Mesothelial cell of epicardium (in vitro differentiated cells): ENCODE measurements around the gene GPR6. TPM values are rescaled to one million over a fixed set of nuclear protein-coding genes. Genes with fewer than 3 reads are reported as not detected.

ENCODE experiments used
- DNase-seq, 2 experiments: peaks; one replicate each; pipeline ENCODE4 v3.0.0; 2021; ENCODE audit warnings: low spot score in 2 of 2; ENCODE audit not compliant: unreplicated experiment in 2 of 2
- H3K27ac Mint-ChIP-seq: 2 replicates; pipeline ENCODE4 v1.8.0; 2021; ENCODE audit warnings: mixed read lengths
- H3K27me3 Mint-ChIP-seq: 2 replicates; pipeline ENCODE4 v1.8.0; 2021; ENCODE audit warnings: low read depth, mixed read lengths
- H3K36me3 Mint-ChIP-seq: 2 replicates; pipeline ENCODE4 v1.8.0; 2021; ENCODE audit warnings: mixed read lengths
- H3K4me1 Mint-ChIP-seq: 2 replicates; pipeline ENCODE4 v1.8.0; 2021; ENCODE audit warnings: mixed read lengths
- H3K4me3 Mint-ChIP-seq: 2 replicates; pipeline ENCODE4 v1.8.0; 2021; ENCODE audit warnings: mild to moderate bottlenecking, moderate library complexity, mixed read lengths
- H3K9me3 Mint-ChIP-seq: 2 replicates; pipeline ENCODE4 v1.8.0; 2021; ENCODE audit warnings: mixed read lengths
- total RNA-seq: library from RNA; stranded (reverse); gene quantifications from 3 replicates; pipeline ENCODE4 v1.2.1, GENCODE V29; 2021
- TF ChIP-seq, protein P1 (sequence below): fragments of 200-600 bp; sonication (generic); IDR thresholded peaks from one replicate; pipeline ENCODE4 v1.5.0; 2021; ENCODE audit warnings: antibody characterized with exemption; ENCODE audit not compliant: unreplicated experiment

GPR6 gene, protein sequence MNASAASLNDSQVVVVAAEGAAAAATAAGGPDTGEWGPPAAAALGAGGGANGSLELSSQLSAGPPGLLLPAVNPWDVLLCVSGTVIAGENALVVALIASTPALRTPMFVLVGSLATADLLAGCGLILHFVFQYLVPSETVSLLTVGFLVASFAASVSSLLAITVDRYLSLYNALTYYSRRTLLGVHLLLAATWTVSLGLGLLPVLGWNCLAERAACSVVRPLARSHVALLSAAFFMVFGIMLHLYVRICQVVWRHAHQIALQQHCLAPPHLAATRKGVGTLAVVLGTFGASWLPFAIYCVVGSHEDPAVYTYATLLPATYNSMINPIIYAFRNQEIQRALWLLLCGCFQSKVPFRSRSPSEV
- not detected in 3 replicates for total RNA-seq

DNA sequence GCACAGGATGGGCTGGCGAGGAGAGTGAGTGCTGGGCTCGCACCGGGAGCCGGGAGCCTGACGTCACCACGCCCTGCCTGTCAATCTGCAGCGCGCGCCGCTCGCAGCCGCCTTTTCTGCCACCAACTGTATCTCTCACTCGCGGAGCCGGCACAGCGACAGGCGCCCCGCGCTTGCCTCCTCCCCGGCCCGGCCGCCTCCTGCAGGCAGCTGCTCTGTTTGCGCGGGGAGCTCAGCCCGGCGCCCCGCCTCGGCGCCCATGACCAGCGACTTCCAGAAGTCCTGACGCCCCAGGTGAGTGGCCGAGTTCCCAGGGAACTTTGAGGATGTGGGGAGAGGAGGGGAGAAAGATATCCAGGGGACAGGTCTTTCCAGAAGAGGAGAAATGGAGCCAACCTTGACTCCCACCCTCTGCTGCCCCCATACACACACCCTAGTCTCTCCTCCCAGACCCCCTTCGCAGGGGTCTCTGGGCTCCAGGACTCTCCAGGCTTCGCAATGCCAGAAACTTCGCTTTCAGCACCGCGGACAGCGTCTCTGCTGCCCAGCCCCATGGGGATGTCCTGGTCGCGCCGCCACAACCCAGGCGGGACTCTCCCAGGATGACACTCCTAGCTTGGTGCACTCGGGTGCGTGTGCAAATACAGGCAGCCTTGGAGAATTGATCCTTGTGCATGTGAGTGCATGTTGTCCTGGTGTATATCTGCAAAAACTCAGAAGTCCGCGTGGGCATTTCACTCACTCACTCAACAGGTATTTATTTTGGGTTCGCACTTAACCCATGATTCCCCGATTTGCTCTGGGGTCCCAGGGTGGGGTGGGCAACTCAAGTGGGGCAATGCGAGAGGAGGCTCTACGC lies at the start of gene GPR6:
Gene GPR6 (plus strand): TSS at position 138 of the 859 bp plus-strand sequence. CDS start 802 bp downstream, outside the sequence.
- H3K27ac Mint-ChIP-seq = no peak within 1 kb of the TSS
- peak within 1 kb of the TSS; percentile 34 for H3K4me3 Mint-ChIP-seq
- peaks cover 97% of the 10 kb centered on the region for H3K27me3 Mint-ChIP-seq
- H3K9me3 Mint-ChIP-seq = no peaks in the 10 kb centered on the region
- H3K36me3 Mint-ChIP-seq = no peaks in the 10 kb centered on the region
- peak; percentile 81 to 93 for DNase-seq
- peaks cover 9% of the 10 kb centered on the region for H3K4me1 Mint-ChIP-seq
- TF ChIP-seq, protein P1, sequence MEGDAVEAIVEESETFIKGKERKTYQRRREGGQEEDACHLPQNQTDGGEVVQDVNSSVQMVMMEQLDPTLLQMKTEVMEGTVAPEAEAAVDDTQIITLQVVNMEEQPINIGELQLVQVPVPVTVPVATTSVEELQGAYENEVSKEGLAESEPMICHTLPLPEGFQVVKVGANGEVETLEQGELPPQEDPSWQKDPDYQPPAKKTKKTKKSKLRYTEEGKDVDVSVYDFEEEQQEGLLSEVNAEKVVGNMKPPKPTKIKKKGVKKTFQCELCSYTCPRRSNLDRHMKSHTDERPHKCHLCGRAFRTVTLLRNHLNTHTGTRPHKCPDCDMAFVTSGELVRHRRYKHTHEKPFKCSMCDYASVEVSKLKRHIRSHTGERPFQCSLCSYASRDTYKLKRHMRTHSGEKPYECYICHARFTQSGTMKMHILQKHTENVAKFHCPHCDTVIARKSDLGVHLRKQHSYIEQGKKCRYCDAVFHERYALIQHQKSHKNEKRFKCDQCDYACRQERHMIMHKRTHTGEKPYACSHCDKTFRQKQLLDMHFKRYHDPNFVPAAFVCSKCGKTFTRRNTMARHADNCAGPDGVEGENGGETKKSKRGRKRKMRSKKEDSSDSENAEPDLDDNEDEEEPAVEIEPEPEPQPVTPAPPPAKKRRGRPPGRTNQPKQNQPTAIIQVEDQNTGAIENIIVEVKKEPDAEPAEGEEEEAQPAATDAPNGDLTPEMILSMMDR = no peak

DNA sequence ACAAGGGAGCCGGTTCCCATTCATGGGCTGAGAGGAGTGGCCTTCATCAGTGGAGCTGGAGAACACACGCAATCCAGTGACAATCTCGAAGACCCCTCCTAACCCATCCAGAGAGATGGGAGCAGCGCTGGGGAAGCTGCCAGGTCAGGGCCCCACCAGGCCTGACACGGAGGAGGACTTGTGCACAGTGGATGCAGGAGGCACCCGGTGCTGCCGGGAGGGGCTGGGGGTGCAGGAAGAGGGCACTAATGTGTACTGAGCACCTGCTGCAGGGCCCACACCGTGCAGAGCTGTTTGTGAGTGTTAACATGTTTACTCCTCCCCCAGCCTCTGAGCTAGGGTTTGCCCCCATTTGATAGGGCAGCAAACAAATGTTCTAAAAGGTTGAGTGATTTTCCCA lies 43.8 kb upstream of the GPR6 start:
- no peak for DNase-seq
- no peaks in the 10 kb centered on the region for H3K36me3 Mint-ChIP-seq
- H3K9me3 Mint-ChIP-seq = peaks cover 8% of the 10 kb centered on the region
- H3K4me1 Mint-ChIP-seq = peaks cover 4% of the 10 kb centered on the region
- H3K27me3 Mint-ChIP-seq = no peaks in the 10 kb centered on the region
- H3K4me3 Mint-ChIP-seq = no peak overlapping the region
- TF ChIP-seq, protein P1 = no peak
- no peak overlapping the region for H3K27ac Mint-ChIP-seq

DNA sequence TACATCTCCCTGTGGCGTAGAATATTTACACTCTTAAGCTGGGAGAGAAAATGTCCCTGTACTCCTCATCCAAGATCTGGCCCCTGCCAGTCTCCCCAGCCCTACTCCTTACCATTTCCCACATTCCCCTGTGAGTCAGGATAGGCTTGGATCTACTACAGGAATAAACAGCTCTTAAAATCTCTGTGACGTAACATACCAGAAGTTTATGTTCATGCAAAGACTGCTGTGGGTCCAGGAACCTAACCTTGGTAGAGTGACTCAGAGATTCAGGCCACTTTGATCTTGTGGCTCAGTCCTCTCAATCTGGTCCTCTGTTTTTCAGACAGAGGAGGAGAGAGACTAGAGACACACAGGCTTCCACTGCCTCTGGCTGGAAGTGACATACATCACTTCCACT lies 38.5 kb upstream of the GPR6 start:
- Mint-ChIP-seq H3K9me3 (peaks cover 8% of the 10 kb centered on the region), H3K27ac (no peak overlapping the region), H3K36me3 (no peaks in the 10 kb centered on the region), H3K4me3 (no peak overlapping the region), H3K4me1 (peaks cover 3% of the 10 kb centered on the region), H3K27me3 (peaks cover 27% of the 10 kb centered on the region)
- no peak for DNase-seq
- TF ChIP-seq, protein P1 = no peak

DNA sequence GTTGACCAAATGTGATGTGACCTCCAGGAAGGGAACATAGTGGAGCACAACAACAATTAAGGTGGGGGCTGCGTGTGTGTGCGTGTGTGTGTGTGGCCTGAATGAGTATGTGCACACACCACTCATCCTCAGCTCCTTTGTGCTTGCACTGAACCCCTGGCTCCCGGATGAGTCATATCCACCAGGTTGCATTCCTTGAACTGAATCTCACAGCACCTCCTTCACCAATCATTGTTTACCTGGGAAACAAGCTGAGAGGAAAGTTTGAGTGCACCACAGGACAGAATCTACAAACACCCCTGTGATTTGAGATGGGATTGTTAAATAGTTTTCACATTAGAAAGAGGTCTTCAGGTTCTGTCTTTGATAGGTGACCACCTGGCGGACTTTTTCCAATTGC lies 33.7 kb upstream of the GPR6 start:
- H3K4me1 Mint-ChIP-seq = no peaks in the 10 kb centered on the region
- TF ChIP-seq, protein P1 = no peak
- H3K36me3 Mint-ChIP-seq = no peaks in the 10 kb centered on the region
- H3K4me3 Mint-ChIP-seq = no peak overlapping the region
- H3K27me3 Mint-ChIP-seq = peaks cover 33% of the 10 kb centered on the region
- no peak for DNase-seq
- no peak overlapping the region for H3K27ac Mint-ChIP-seq
- no peaks in the 10 kb centered on the region for H3K9me3 Mint-ChIP-seq

DNA sequence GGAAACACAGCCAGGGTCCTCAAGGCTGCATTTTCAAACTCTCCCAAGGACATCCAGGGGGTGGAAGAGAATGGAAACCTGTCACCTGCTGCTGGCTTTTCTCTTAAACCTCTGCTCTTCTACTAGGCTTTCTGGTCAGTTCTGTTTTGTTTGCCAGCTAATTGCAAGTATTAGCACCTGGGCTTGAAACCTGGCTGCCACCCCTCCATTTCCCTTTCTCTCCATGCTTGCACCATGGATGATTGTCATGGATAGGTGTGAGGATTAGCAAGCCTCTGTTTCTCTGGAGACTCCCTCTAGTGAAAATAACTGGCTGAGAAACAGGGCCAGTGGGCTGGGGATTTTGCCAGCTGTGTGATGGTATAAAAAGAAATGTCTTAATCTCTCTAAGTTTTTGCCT lies 33.0 kb upstream of the GPR6 start:
- Mint-ChIP-seq H3K36me3 (no peaks in the 10 kb centered on the region), H3K4me1 (no peaks in the 10 kb centered on the region), H3K27ac (no peak overlapping the region), H3K9me3 (no peaks in the 10 kb centered on the region), H3K27me3 (peaks cover 35% of the 10 kb centered on the region), H3K4me3 (no peak overlapping the region)
- TF ChIP-seq, protein P1 = no peak
- DNase-seq = no peak
